ENCODE results near the gene ECEL1. TPM values are rescaled to one million over a fixed set of nuclear protein-coding genes. Genes with fewer than 3 reads are reported as not detected.

Gene ECEL1
- polyA plus RNA-seq, 4 donors: 0.38 to 1.7 TPM; not detected in 2

GRCh38 chr2:232519581-232520438 lies 32.2 kb upstream of the ECEL1 start, which contains the start of gene PRSS56:
Gene PRSS56, plus strand, starts transcription at chr2:232520388. Its CDS starts 211 bp downstream, at chr2:232520599.
- H3K4me3 ChIP-seq (ENCODE audit: low read depth in 1 of 3, low read length in 3 of 3): no peak within 1 kb of the TSS
- no peaks in the 10 kb centered on the region for H3K9me3 ChIP-seq (ENCODE audit: control insufficient read depth in 2 of 2, insufficient read depth in 1 of 2, low read depth in 1 of 2, low read length in 1 of 2)
- WGBS, 3 donors: 63 to 66% (median 65%) methylated on average over 18 to 19 of the region's 19 CpGs
- DNase-seq (no peak), FAIRE-seq (no peak)
- no peak within 1 kb of the TSS for H3K27ac ChIP-seq (ENCODE audit: low read depth in 1 of 3, low read length in 2 of 3)
- H3K36me3 ChIP-seq (ENCODE audit: control insufficient read depth in 3 of 3, insufficient read depth in 2 of 3, low read depth in 1 of 3, low read length in 3 of 3): no peaks in the 10 kb centered on the region
- H3K4me1 ChIP-seq (ENCODE audit: control insufficient read depth in 3 of 3, insufficient read depth in 2 of 3, low read depth in 1 of 3, low read length in 2 of 3): peaks cover 0 to 33% (median 0%) of the 10 kb centered on the region in 3 donors
- H3K27me3 ChIP-seq (ENCODE audit: control insufficient read depth in 3 of 3, insufficient read depth in 3 of 3, low read length in 3 of 3): peaks cover 15 to 50% (median 23%) of the 10 kb centered on the region in 3 donors

- H3K27ac ChIP-seq (ENCODE audit: low read depth in 1 of 3, low read length in 2 of 3): no peak overlapping the region
- 78 to 90% (median 80%) methylated on average over 6 of the region's 6 CpGs for WGBS, 3 donors
- H3K4me3 ChIP-seq (ENCODE audit: low read depth in 1 of 3, low read length in 3 of 3): no peak overlapping the region
- H3K9me3 ChIP-seq (ENCODE audit: control insufficient read depth in 2 of 2, insufficient read depth in 1 of 2, low read depth in 1 of 2, low read length in 1 of 2): no peaks in the 10 kb centered on the region
- FAIRE-seq: no peak
- H3K4me1 ChIP-seq (ENCODE audit: control insufficient read depth in 3 of 3, insufficient read depth in 2 of 3, low read depth in 1 of 3, low read length in 2 of 3): peaks cover 0 to 30% (median 0%) of the 10 kb centered on the region in 3 donors
- no peak for DNase-seq
- no peaks in the 10 kb centered on the region for H3K36me3 ChIP-seq (ENCODE audit: control insufficient read depth in 3 of 3, insufficient read depth in 2 of 3, low read depth in 1 of 3, low read length in 3 of 3)
- H3K27me3 ChIP-seq (ENCODE audit: control insufficient read depth in 3 of 3, insufficient read depth in 3 of 3, low read length in 3 of 3): peaks cover 13 to 41% (median 15%) of the 10 kb centered on the region in 3 donors
Measured at GRCh38 chr2:232518844-232519243, 31.2 kb upstream of the ECEL1 start.

- no peak for FAIRE-seq
- DNase-seq: peak; percentile 52 to 88
- Histone ChIP-seq H3K4me1 (ENCODE audit: control insufficient read depth in 3 of 3, insufficient read depth in 2 of 3, low read depth in 1 of 3, low read length in 2 of 3) (peaks cover 0 to 37% (median 0%) of the 10 kb centered on the region in 3 donors), H3K27ac (ENCODE audit: low read depth in 1 of 3, low read length in 2 of 3) (peak overlapping the region in 1 of 3 donors; percentile 72), H3K36me3 (ENCODE audit: control insufficient read depth in 3 of 3, insufficient read depth in 2 of 3, low read depth in 1 of 3, low read length in 3 of 3) (no peaks in the 10 kb centered on the region), H3K9me3 (ENCODE audit: control insufficient read depth in 2 of 2, insufficient read depth in 1 of 2, low read depth in 1 of 2, low read length in 1 of 2) (no peaks in the 10 kb centered on the region), H3K4me3 (ENCODE audit: low read depth in 1 of 3, low read length in 3 of 3) (no peak overlapping the region), H3K27me3 (ENCODE audit: control insufficient read depth in 3 of 3, insufficient read depth in 3 of 3, low read length in 3 of 3) (peaks cover 0 to 22% (median 6%) of the 10 kb centered on the region in 3 donors)
- WGBS, 3 donors: 24 to 65% (median 40%) methylated on average over 3 of the region's 3 CpGs
Measured at GRCh38 chr2:232516551-232516950, 28.9 kb upstream of the ECEL1 start.

GRCh38 chr2:232515639-232516038 lies 28.0 kb upstream of the ECEL1 start:
- Histone ChIP-seq H3K27ac (ENCODE audit: low read depth in 1 of 3, low read length in 2 of 3) (peak overlapping the region in 1 of 3 donors; percentile 72), H3K36me3 (ENCODE audit: control insufficient read depth in 3 of 3, insufficient read depth in 2 of 3, low read depth in 1 of 3, low read length in 3 of 3) (no peaks in the 10 kb centered on the region), H3K4me3 (ENCODE audit: low read depth in 1 of 3, low read length in 3 of 3) (no peak overlapping the region), H3K9me3 (ENCODE audit: control insufficient read depth in 2 of 2, insufficient read depth in 1 of 2, low read depth in 1 of 2, low read length in 1 of 2) (no peaks in the 10 kb centered on the region), H3K27me3 (ENCODE audit: control insufficient read depth in 3 of 3, insufficient read depth in 3 of 3, low read length in 3 of 3) (peaks cover 0 to 14% (median 6%) of the 10 kb centered on the region in 3 donors), H3K4me1 (ENCODE audit: control insufficient read depth in 3 of 3, insufficient read depth in 2 of 3, low read depth in 1 of 3, low read length in 2 of 3) (peaks cover 0 to 37% (median 0%) of the 10 kb centered on the region in 3 donors)
- DNase-seq (peak in 1 of 2 donors; percentile 86), FAIRE-seq (no peak)
- WGBS, 3 donors: 83 to 90% (median 83%) methylated on average over 7 of the region's 7 CpGs

GRCh38 chr2:232513353-232513752 lies 25.7 kb upstream of the ECEL1 start:
- FAIRE-seq: no peak
- Histone ChIP-seq H3K27ac (ENCODE audit: low read depth in 1 of 3, low read length in 2 of 3) (no peak overlapping the region), H3K27me3 (ENCODE audit: control insufficient read depth in 3 of 3, insufficient read depth in 3 of 3, low read length in 3 of 3) (no peaks in the 10 kb centered on the region), H3K36me3 (ENCODE audit: control insufficient read depth in 3 of 3, insufficient read depth in 2 of 3, low read depth in 1 of 3, low read length in 3 of 3) (no peaks in the 10 kb centered on the region), H3K4me3 (ENCODE audit: low read depth in 1 of 3, low read length in 3 of 3) (no peak overlapping the region), H3K9me3 (ENCODE audit: control insufficient read depth in 2 of 2, insufficient read depth in 1 of 2, low read depth in 1 of 2, low read length in 1 of 2) (no peaks in the 10 kb centered on the region), H3K4me1 (ENCODE audit: control insufficient read depth in 3 of 3, insufficient read depth in 2 of 3, low read depth in 1 of 3, low read length in 2 of 3) (peaks cover 0 to 37% (median 0%) of the 10 kb centered on the region in 3 donors)
- 60 to 77% (median 67%) methylated on average over 5 of the region's 5 CpGs for WGBS, 3 donors
- peak; percentile 32 to 35 for DNase-seq

GRCh38 chr2:232512602-232513001 lies 25.0 kb upstream of the ECEL1 start:
- DNase-seq (peak in 1 of 2 donors; percentile 75), FAIRE-seq (no peak)
- Histone ChIP-seq H3K4me3 (ENCODE audit: low read depth in 1 of 3, low read length in 3 of 3) (no peak overlapping the region), H3K4me1 (ENCODE audit: control insufficient read depth in 3 of 3, insufficient read depth in 2 of 3, low read depth in 1 of 3, low read length in 2 of 3) (peaks cover 0 to 32% (median 0%) of the 10 kb centered on the region in 3 donors), H3K27me3 (ENCODE audit: control insufficient read depth in 3 of 3, insufficient read depth in 3 of 3, low read length in 3 of 3) (peaks cover 0 to 4% (median 0%) of the 10 kb centered on the region in 3 donors), H3K9me3 (ENCODE audit: control insufficient read depth in 2 of 2, insufficient read depth in 1 of 2, low read depth in 1 of 2, low read length in 1 of 2) (no peaks in the 10 kb centered on the region), H3K36me3 (ENCODE audit: control insufficient read depth in 3 of 3, insufficient read depth in 2 of 3, low read depth in 1 of 3, low read length in 3 of 3) (no peaks in the 10 kb centered on the region), H3K27ac (ENCODE audit: low read depth in 1 of 3, low read length in 2 of 3) (no peak overlapping the region)
- WGBS, 3 donors: 74 to 78% (median 75%) methylated on average over 10 of the region's 10 CpGs

- Histone ChIP-seq H3K27ac (ENCODE audit: low read depth in 1 of 3, low read length in 2 of 3) (no peak overlapping the region), H3K9me3 (ENCODE audit: control insufficient read depth in 2 of 2, insufficient read depth in 1 of 2, low read depth in 1 of 2, low read length in 1 of 2) (no peaks in the 10 kb centered on the region), H3K4me3 (ENCODE audit: low read depth in 1 of 3, low read length in 3 of 3) (no peak overlapping the region), H3K27me3 (ENCODE audit: control insufficient read depth in 3 of 3, insufficient read depth in 3 of 3, low read length in 3 of 3) (peaks cover 0 to 13% (median 0%) of the 10 kb centered on the region in 3 donors), H3K36me3 (ENCODE audit: control insufficient read depth in 3 of 3, insufficient read depth in 2 of 3, low read depth in 1 of 3, low read length in 3 of 3) (no peaks in the 10 kb centered on the region), H3K4me1 (ENCODE audit: control insufficient read depth in 3 of 3, insufficient read depth in 2 of 3, low read depth in 1 of 3, low read length in 2 of 3) (peaks cover 0 to 25% (median 0%) of the 10 kb centered on the region in 3 donors)
- DNase-seq (no peak), FAIRE-seq (no peak)
- WGBS, 3 donors: 52 to 61% (median 54%) methylated on average over 11 of the region's 11 CpGs
Measured at GRCh38 chr2:232511336-232511890, 23.8 kb upstream of the ECEL1 start.

- no peak for FAIRE-seq
- H3K27me3 ChIP-seq (ENCODE audit: control insufficient read depth in 3 of 3, insufficient read depth in 3 of 3, low read length in 3 of 3): peaks cover 0 to 43% (median 16%) of the 10 kb centered on the region in 3 donors
- H3K4me1 ChIP-seq (ENCODE audit: control insufficient read depth in 3 of 3, insufficient read depth in 2 of 3, low read depth in 1 of 3, low read length in 2 of 3): peaks cover 0 to 9% (median 0%) of the 10 kb centered on the region in 3 donors
- WGBS, 3 donors: 65 to 79% (median 71%) methylated on average over 7 of the region's 7 CpGs
- H3K27ac ChIP-seq (ENCODE audit: low read depth in 1 of 3, low read length in 2 of 3): no peak overlapping the region
- H3K9me3 ChIP-seq (ENCODE audit: control insufficient read depth in 2 of 2, insufficient read depth in 1 of 2, low read depth in 1 of 2, low read length in 1 of 2): no peaks in the 10 kb centered on the region
- no peak for DNase-seq
- no peak overlapping the region for H3K4me3 ChIP-seq (ENCODE audit: low read depth in 1 of 3, low read length in 3 of 3)
- H3K36me3 ChIP-seq (ENCODE audit: control insufficient read depth in 3 of 3, insufficient read depth in 2 of 3, low read depth in 1 of 3, low read length in 3 of 3): no peaks in the 10 kb centered on the region
Measured at GRCh38 chr2:232508251-232508650, 20.6 kb upstream of the ECEL1 start.
